OCI-LY1 (cell line): ENCODE data around the gene COLQ.

ENCODE experiments used
- H2AFZ ChIP-seq: fragments of 200-600 bp; sonication (generic), shearing (Covaris generic); 2 replicates; pipeline ENCODE4 v1.6.0; 2014; ENCODE audit warnings: antibody characterized with exemption, mild to moderate bottlenecking, low read length
- H3F3A ChIP-seq: fragments of 200-600 bp; sonication (generic), shearing (Covaris generic); 2 replicates; pipeline ENCODE4 v1.6.0; 2014; ENCODE audit warnings: mild to moderate bottlenecking, antibody characterized with exemption, low read length, moderate library complexity; ENCODE audit not compliant: insufficient read depth
- H3K27ac ChIP-seq: fragments of 200-600 bp; sonication (generic); 2 replicates; pipeline ENCODE4 v1.5.1; 2014; ENCODE audit warnings: low read length, mixed run types, mild to moderate bottlenecking, low read depth; ENCODE audit not compliant: poor library complexity, severe bottlenecking
- H3K27me3 ChIP-seq: fragments of 200-600 bp; sonication (generic); 2 replicates; pipeline ENCODE4 v1.6.0; 2014; ENCODE audit warnings: antibody characterized with exemption, mild to moderate bottlenecking, low read length, moderate library complexity; ENCODE audit not compliant: insufficient read depth
- H3K36me3 ChIP-seq: fragments of 200-600 bp; sonication (generic); 2 replicates; pipeline ENCODE4 v1.6.1; 2014; ENCODE audit warnings: mild to moderate bottlenecking, antibody characterized with exemption, low read length, moderate library complexity, mixed read lengths; ENCODE audit not compliant: insufficient read depth
- H3K4me1 ChIP-seq: fragments of 200-600 bp; sonication (generic); 2 replicates; pipeline ENCODE4 v1.5.1; 2014; ENCODE audit warnings: mild to moderate bottlenecking, low read length, moderate library complexity; ENCODE audit not compliant: insufficient read depth, severe bottlenecking
- H3K4me2 ChIP-seq: fragments of 200-600 bp; sonication (generic), shearing (Covaris generic); 2 replicates; pipeline ENCODE4 v1.6.1; 2014; ENCODE audit warnings: low read length
- H3K4me3 ChIP-seq: fragments of 200-600 bp; sonication (generic); 2 replicates; pipeline ENCODE4 v1.5.1; 2014; ENCODE audit warnings: low read length, low read depth, mild to moderate bottlenecking, mixed read lengths; ENCODE audit not compliant: poor library complexity, severe bottlenecking
- H3K79me2 ChIP-seq: fragments of 200-600 bp; shearing (Covaris generic); 2 replicates; pipeline ENCODE4 v1.6.1; 2016; ENCODE audit warnings: mixed run types, low read length, mixed read lengths; ENCODE audit not compliant: insufficient read depth
- H3K9ac ChIP-seq: fragments of 200-600 bp; sonication (generic), shearing (Covaris generic); 2 replicates; pipeline ENCODE4 v1.6.1; 2014; ENCODE audit warnings: mild to moderate bottlenecking, low read length, mixed read lengths
- H3K9me2 ChIP-seq: fragments of 200-600 bp; sonication (generic), shearing (Covaris generic); 2 replicates; pipeline ENCODE4 v1.6.1; 2014; ENCODE audit warnings: low read depth, mild to moderate bottlenecking, low read length, mixed read lengths
- H3K9me3 ChIP-seq: fragments of 200-600 bp; shearing (Covaris generic); 2 replicates; pipeline ENCODE4 v1.6.1; 2014; ENCODE audit warnings: low read length, mixed read lengths
- H4K20me1 ChIP-seq: fragments of 200-600 bp; sonication (generic), shearing (Covaris generic); 2 replicates; pipeline ENCODE4 v1.6.0; 2016; ENCODE audit warnings: mild to moderate bottlenecking, low read length; ENCODE audit not compliant: insufficient read depth
- EZH2 ChIP-seq: fragments of 200-600 bp; sonication (generic), shearing (Covaris generic); IDR thresholded peaks from 2 replicates; pipeline ENCODE4 v1.8.0; 2017; ENCODE audit warnings: borderline replicate concordance, mixed run types, mild to moderate bottlenecking, antibody characterized with exemption, low read length, moderate library complexity, mixed read lengths
- TF ChIP-seq, protein P1 (sequence below): fragments of 200-600 bp; sonication (generic), shearing (Covaris generic); IDR thresholded peaks from 2 replicates; pipeline ENCODE4 v1.5.1; 2017; ENCODE audit warnings: mild to moderate bottlenecking, antibody characterized with exemption, low read length, moderate library complexity, mixed read lengths

The COLQ gene

GRCh38 chr3:15431256-15431837 is 90.2 kb downstream of the COLQ start:
- peaks cover 22% of the 10 kb centered on the region for H3K4me1 ChIP-seq
- no peaks in the 10 kb centered on the region for H3K9me2 ChIP-seq
- H3K27me3 ChIP-seq, result no peaks in the 10 kb centered on the region
- H3K9ac ChIP-seq, result no peak overlapping the region
- H3F3A ChIP-seq, result no peaks in the 10 kb centered on the region; the same call in 1 of the 2 replicates
- H3K9me3 ChIP-seq, result no peaks in the 10 kb centered on the region
- H3K4me3 ChIP-seq, result no peak overlapping the region
- peaks cover 47% of the 10 kb centered on the region for H3K36me3 ChIP-seq
- H3K27ac ChIP-seq, result no peak overlapping the region
- H3K4me2 ChIP-seq, result no peak overlapping the region
- no peak for TF ChIP-seq EZH2
- TF ChIP-seq, protein P1, sequence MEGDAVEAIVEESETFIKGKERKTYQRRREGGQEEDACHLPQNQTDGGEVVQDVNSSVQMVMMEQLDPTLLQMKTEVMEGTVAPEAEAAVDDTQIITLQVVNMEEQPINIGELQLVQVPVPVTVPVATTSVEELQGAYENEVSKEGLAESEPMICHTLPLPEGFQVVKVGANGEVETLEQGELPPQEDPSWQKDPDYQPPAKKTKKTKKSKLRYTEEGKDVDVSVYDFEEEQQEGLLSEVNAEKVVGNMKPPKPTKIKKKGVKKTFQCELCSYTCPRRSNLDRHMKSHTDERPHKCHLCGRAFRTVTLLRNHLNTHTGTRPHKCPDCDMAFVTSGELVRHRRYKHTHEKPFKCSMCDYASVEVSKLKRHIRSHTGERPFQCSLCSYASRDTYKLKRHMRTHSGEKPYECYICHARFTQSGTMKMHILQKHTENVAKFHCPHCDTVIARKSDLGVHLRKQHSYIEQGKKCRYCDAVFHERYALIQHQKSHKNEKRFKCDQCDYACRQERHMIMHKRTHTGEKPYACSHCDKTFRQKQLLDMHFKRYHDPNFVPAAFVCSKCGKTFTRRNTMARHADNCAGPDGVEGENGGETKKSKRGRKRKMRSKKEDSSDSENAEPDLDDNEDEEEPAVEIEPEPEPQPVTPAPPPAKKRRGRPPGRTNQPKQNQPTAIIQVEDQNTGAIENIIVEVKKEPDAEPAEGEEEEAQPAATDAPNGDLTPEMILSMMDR, result no peak
- peaks cover 29% of the 10 kb centered on the region for H3K79me2 ChIP-seq
- no peaks in the 10 kb centered on the region for H4K20me1 ChIP-seq
- no peak overlapping the region for H2AFZ ChIP-seq

GRCh38 chr3:15430624-15431023 is 90.9 kb downstream of the COLQ start:
- Histone ChIP-seq H3K27me3 (no peaks in the 10 kb centered on the region), H3K9me2 (no peaks in the 10 kb centered on the region), H3K4me1 (peaks cover 29% of the 10 kb centered on the region), H3K4me2 (no peak overlapping the region), H3F3A (no peaks in the 10 kb centered on the region; the same call in 1 of the 2 replicates), H3K36me3 (peaks cover 40% of the 10 kb centered on the region), H4K20me1 (no peaks in the 10 kb centered on the region), H3K79me2 (peaks cover 32% of the 10 kb centered on the region), H3K27ac (no peak overlapping the region), H3K9me3 (no peaks in the 10 kb centered on the region), H3K4me3 (no peak overlapping the region), H2AFZ (no peak overlapping the region), H3K9ac (no peak overlapping the region)
- TF ChIP-seq EZH2, result no peak
- TF ChIP-seq, protein P1, result no peak

DNA sequence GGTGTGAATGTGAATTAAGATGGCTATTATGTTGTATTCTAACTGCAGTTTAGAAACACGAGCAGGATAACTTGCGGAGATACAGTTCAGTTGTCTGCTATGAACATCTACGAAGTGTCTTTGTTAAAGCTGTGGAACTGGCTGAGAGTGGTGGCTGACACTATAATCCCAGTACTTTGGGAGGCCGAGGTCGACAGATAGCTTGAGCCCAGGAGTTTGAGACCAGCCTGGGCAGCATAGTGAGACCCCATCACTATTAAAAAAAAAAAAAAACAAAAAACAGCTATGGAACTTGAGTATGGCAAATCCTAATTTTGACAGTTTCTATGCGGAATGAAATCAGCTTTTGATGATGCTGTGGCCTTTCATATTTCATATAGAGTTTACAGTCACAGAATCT is 92.4 kb downstream of the COLQ start:
- Histone ChIP-seq H3F3A (no peaks in the 10 kb centered on the region), H3K9ac (peak overlapping the region; percentile 83; the same call in 1 of the 2 replicates), H3K4me2 (peak overlapping the region; percentile 70), H3K79me2 (peaks cover 32% of the 10 kb centered on the region), H3K27ac (no peak overlapping the region), H4K20me1 (no peaks in the 10 kb centered on the region), H3K9me2 (no peaks in the 10 kb centered on the region), H3K9me3 (no peaks in the 10 kb centered on the region), H3K36me3 (peaks cover 37% of the 10 kb centered on the region), H2AFZ (no peak overlapping the region), H3K4me3 (peak overlapping the region; percentile 95), H3K27me3 (no peaks in the 10 kb centered on the region), H3K4me1 (peaks cover 37% of the 10 kb centered on the region)
- TF ChIP-seq, protein P1, result no peak
- no peak for TF ChIP-seq EZH2
